Upper lobe of right lung (tissue), 1 donor: ENCODE measurements around the gene FANCC. TPM values are rescaled to one million over a fixed set of nuclear protein-coding genes. Genes with fewer than 3 reads are reported as not detected.
A peak's percentile ranks its signal among the peaks of the same experiment; 100 is the strongest.

Source experiments
- ATAC-seq: fragments of 200-7000 bp; cut with Tn5 transposase; one replicate; pipeline ENCODE4 v1.9.1; 2020; ENCODE audit warnings: mild to moderate bottlenecking, moderate library complexity
- DNase-seq: peaks from one replicate; pipeline ENCODE4 v3.0.0-alpha.2; 2020
- H3K27ac ChIP-seq: fragments of 200-600 bp; one replicate; pipeline ENCODE4 v1.8.0; 2022
- H3K27me3 ChIP-seq: fragments of 200-600 bp; one replicate; pipeline ENCODE4 v1.8.0; 2022; ENCODE audit warnings: mild to moderate bottlenecking
- H3K36me3 ChIP-seq: fragments of 200-600 bp; one replicate; pipeline ENCODE4 v1.8.0; 2022
- H3K4me1 ChIP-seq: fragments of 200-600 bp; one replicate; pipeline ENCODE4 v1.8.0; 2022
- H3K4me3 ChIP-seq: fragments of 200-600 bp; one replicate; pipeline ENCODE4 v1.8.0; 2022; ENCODE audit warnings: mild to moderate bottlenecking
- H3K9me3 ChIP-seq: fragments of 200-600 bp; one replicate; pipeline ENCODE4 v1.8.0; 2022
- CTCF ChIP-seq: fragments of 200-600 bp; IDR thresholded peaks from one replicate; pipeline ENCODE4 v1.8.0; 2022; ENCODE audit warnings: antibody characterized with exemption
- intact Hi-C: fragments of 100-400 bp; cut with DNase I; formaldehyde crosslinking; loops from one replicate; pipeline ENCODE4 v1.11.0; 2022
- total RNA-seq: library from RNA; stranded (reverse); fragmentation: NEBNext Ultra II Directional; extraction: Animal tissue kit (Norgen Biotek cat#: 25700); gene quantifications from one replicate; pipeline ENCODE4 v1.2.1, GENCODE V29; 2021
- donor health status: DM: no; HTN: yes; CAD: no; lungs with severe emphysema.

Gene FANCC
- total RNA-seq, 1 donor from 2014 or later: 13.5 TPM

- no peak overlapping the region for H3K27ac ChIP-seq
- peaks cover 9% of the 10 kb centered on the region for H3K4me1 ChIP-seq
- no peak for TF ChIP-seq CTCF
- H3K9me3 ChIP-seq: no peaks in the 10 kb centered on the region
- no peak for ATAC-seq
- intact Hi-C loops: no loop called here
- no peaks in the 10 kb centered on the region for H3K27me3 ChIP-seq
- H3K36me3 ChIP-seq: no peaks in the 10 kb centered on the region
- H3K4me3 ChIP-seq: no peak overlapping the region
- DNase-seq: no peak
Measured at GRCh38 chr9:95315108-95315746, 2.3 kb downstream of the FANCC start.

- DNase-seq (peak; percentile 89), ATAC-seq (peak; percentile 74)
- no peaks in the 10 kb centered on the region for H3K27me3 ChIP-seq
- H3K4me3 ChIP-seq: peak overlapping the region; percentile 41
- TF ChIP-seq CTCF: no peak
- peaks cover 9% of the 10 kb centered on the region for H3K4me1 ChIP-seq
- H3K27ac ChIP-seq: no peak overlapping the region
- H3K9me3 ChIP-seq: no peaks in the 10 kb centered on the region
- intact Hi-C loops: no loop called here
- no peaks in the 10 kb centered on the region for H3K36me3 ChIP-seq
Measured at GRCh38 chr9:95313010-95313498, 4.5 kb downstream of the FANCC start.

GRCh38 chr9:95311961-95312360, 5.5 kb downstream of the FANCC start:
- Histone ChIP-seq H3K4me3 (no peak overlapping the region), H3K27me3 (no peaks in the 10 kb centered on the region), H3K36me3 (no peaks in the 10 kb centered on the region), H3K27ac (no peak overlapping the region), H3K4me1 (peaks cover 9% of the 10 kb centered on the region), H3K9me3 (no peaks in the 10 kb centered on the region)
- DNase-seq (no peak), ATAC-seq (no peak)
- TF ChIP-seq CTCF: no peak
- intact Hi-C loops: no loop called here

GRCh38 chr9:95307538-95307937, 10.0 kb downstream of the FANCC start:
- H3K27ac ChIP-seq: no peak overlapping the region
- H3K4me3 ChIP-seq: no peak overlapping the region
- no peaks in the 10 kb centered on the region for H3K36me3 ChIP-seq
- DNase-seq: no peak
- no peak for TF ChIP-seq CTCF
- intact Hi-C loops: no loop called here
- H3K4me1 ChIP-seq: peaks cover 12% of the 10 kb centered on the region
- H3K9me3 ChIP-seq: no peaks in the 10 kb centered on the region
- H3K27me3 ChIP-seq: no peaks in the 10 kb centered on the region
- no peak for ATAC-seq

GRCh38 chr9:95306819-95307218, 10.7 kb downstream of the FANCC start:
- Histone ChIP-seq H3K36me3 (no peaks in the 10 kb centered on the region), H3K27me3 (no peaks in the 10 kb centered on the region), H3K27ac (no peak overlapping the region), H3K4me3 (no peak overlapping the region), H3K4me1 (peaks cover 15% of the 10 kb centered on the region), H3K9me3 (no peaks in the 10 kb centered on the region)
- ATAC-seq (no peak), DNase-seq (no peak)
- no peak for TF ChIP-seq CTCF
- intact Hi-C loops: no loop called here
